ENCODE data around the gene MAP2K6.

GRCh38 chr17:69528035-69528434, 113.5 kb downstream of the MAP2K6 start:
- no peak for TF ChIP-seq POLR2A (IDR thresholded peaks at IDR 0.05)
- no peak for TF ChIP-seq CTCF (IDR thresholded peaks at IDR 0.05)

Data from Peyer's patch (tissue), 4 donors.